Karpas-422 (cell line): ENCODE measurements around the gene MICAL3. TPM values are rescaled to one million over a fixed set of nuclear protein-coding genes. Genes with fewer than 3 reads are reported as not detected.
A peak's percentile ranks its signal among the peaks of the same experiment; 100 is the strongest.

ENCODE experiments used
- DNase-seq: peaks from one replicate; pipeline ENCODE4 v3.0.0-alpha.2; 2015
- H2AFZ ChIP-seq: fragments of 200-600 bp; sonication (generic); 2 replicates; pipeline ENCODE4 v1.6.1; 2014; ENCODE audit warnings: antibody characterized with exemption, low read length, mixed read lengths
- H3K27ac ChIP-seq: fragments of 200-600 bp; sonication (generic); 2 replicates; pipeline ENCODE4 v1.5.1; 2014; ENCODE audit warnings: mild to moderate bottlenecking, low read length, moderate library complexity
- H3K27me3 ChIP-seq: fragments of 200-600 bp; sonication (generic); 2 replicates; pipeline ENCODE4 v1.6.1; 2014; ENCODE audit warnings: low read length, mixed read lengths
- H3K36me3 ChIP-seq: fragments of 200-600 bp; sonication (generic); 2 replicates; pipeline ENCODE4 v1.6.1; 2014; ENCODE audit warnings: low read length, mixed read lengths; ENCODE audit not compliant: insufficient read depth
- H3K4me1 ChIP-seq: fragments of 200-600 bp; sonication (generic); 2 replicates; pipeline ENCODE4 v1.6.1; 2014; ENCODE audit warnings: mild to moderate bottlenecking, low read length, mixed read lengths
- H3K4me2 ChIP-seq: fragments of 200-600 bp; sonication (generic); 2 replicates; pipeline ENCODE4 v1.6.1; 2014; ENCODE audit warnings: low read length, low read depth, mild to moderate bottlenecking; ENCODE audit not compliant: poor library complexity, severe bottlenecking
- H3K4me3 ChIP-seq: fragments of 200-600 bp; sonication (generic); 2 replicates; pipeline ENCODE4 v1.5.1; 2014; ENCODE audit warnings: mild to moderate bottlenecking, antibody characterized with exemption, low read length, mixed read lengths
- H3K79me2 ChIP-seq: fragments of 200-600 bp; sonication (generic); 2 replicates; pipeline ENCODE4 v1.6.1; 2014; ENCODE audit warnings: mild to moderate bottlenecking, low read length, mixed read lengths
- H3K9ac ChIP-seq: fragments of 200-600 bp; sonication (generic); 2 replicates; pipeline ENCODE4 v1.6.0; 2014; ENCODE audit warnings: low read length
- H3K9me2 ChIP-seq: fragments of 200-600 bp; sonication (generic), shearing (Covaris generic); replicated peaks from 2 replicates; pipeline ENCODE4 v1.6.0; 2014; ENCODE audit warnings: mild to moderate bottlenecking, low read length, moderate library complexity; ENCODE audit not compliant: insufficient read depth
- H3K9me3 ChIP-seq: fragments of 300-700, 200-600 bp; sonication (generic); 2 replicates; pipeline ENCODE4 v1.6.1; 2014; ENCODE audit warnings: low read length, mixed read lengths
- H4K20me1 ChIP-seq: fragments of 200-600 bp; sonication (generic); 2 replicates; pipeline ENCODE4 v1.6.1; 2014; ENCODE audit warnings: mild to moderate bottlenecking, antibody characterized with exemption, low read length, low read depth; ENCODE audit not compliant: insufficient read depth
- total RNA-seq: library from RNA; depleted of rRNA; stranded (reverse); fragments of >200 nt; shearing (Covaris generic); gene quantifications from 2 replicates; pipeline ENCODE4 v1.2.3, GENCODE V29; 2014; ENCODE audit warnings: low replicate concordance

Gene MICAL3
- total RNA-seq, 1 experiment from 2014 or later = 54.9 TPM

GRCh38 chr22:17787241-17787640 is 237.1 kb downstream of the MICAL3 start:
- Histone ChIP-seq H3K27ac (no peak overlapping the region), H3K79me2 (no peaks in the 10 kb centered on the region), H3K4me1 (no peaks in the 10 kb centered on the region), H3K4me2 (no peak overlapping the region), H3K9me3 (no peaks in the 10 kb centered on the region), H3K4me3 (no peak overlapping the region), H3K36me3 (peaks cover 5% of the 10 kb centered on the region), H3K9me2 (no peaks in the 10 kb centered on the region), H4K20me1 (0 out of 2 replicates have a peak, but pooled peaks cover 7% of the 10 kb centered on the region), H3K27me3 (no peaks in the 10 kb centered on the region), H3K9ac (no peak overlapping the region), H2AFZ (no peak overlapping the region)
- DNase-seq = no peak

GRCh38 chr22:17786435-17787161 is 237.8 kb downstream of the MICAL3 start:
- H3K27me3 ChIP-seq = no peaks in the 10 kb centered on the region
- H3K9me2 ChIP-seq = no peaks in the 10 kb centered on the region
- H2AFZ ChIP-seq = no peak overlapping the region
- H3K4me1 ChIP-seq = peaks cover 5% of the 10 kb centered on the region
- H3K27ac ChIP-seq = no peak overlapping the region
- H3K4me3 ChIP-seq = no peak overlapping the region
- H3K36me3 ChIP-seq = peaks cover under 1% of the 10 kb centered on the region
- H3K9ac ChIP-seq = no peak overlapping the region
- no peaks in the 10 kb centered on the region for H3K9me3 ChIP-seq
- no peak overlapping the region for H3K4me2 ChIP-seq
- 0 out of 2 replicates have a peak, but pooled peaks cover 7% of the 10 kb centered on the region for H4K20me1 ChIP-seq
- no peaks in the 10 kb centered on the region for H3K79me2 ChIP-seq
- no peak for DNase-seq

GRCh38 chr22:17785185-17786184 is 238.9 kb downstream of the MICAL3 start:
- Histone ChIP-seq H3K4me3 (no peak overlapping the region), H2AFZ (no peak overlapping the region), H3K27ac (no peak overlapping the region), H3K79me2 (no peaks in the 10 kb centered on the region), H4K20me1 (0 out of 2 replicates have a peak, but pooled peaks cover 7% of the 10 kb centered on the region), H3K4me2 (no peak overlapping the region), H3K27me3 (no peaks in the 10 kb centered on the region), H3K4me1 (peaks cover 15% of the 10 kb centered on the region), H3K36me3 (no peaks in the 10 kb centered on the region), H3K9ac (no peak overlapping the region), H3K9me2 (no peaks in the 10 kb centered on the region), H3K9me3 (no peaks in the 10 kb centered on the region)
- DNase-seq = peak; percentile 91

- H3K79me2 ChIP-seq = no peaks in the 10 kb centered on the region
- no peaks in the 10 kb centered on the region for H3K27me3 ChIP-seq
- H2AFZ ChIP-seq = no peak overlapping the region
- H3K36me3 ChIP-seq = no peaks in the 10 kb centered on the region
- H4K20me1 ChIP-seq = 0 out of 2 replicates have a peak, but pooled peaks cover 7% of the 10 kb centered on the region
- no peak for DNase-seq
- H3K4me2 ChIP-seq = no peak overlapping the region
- no peak overlapping the region for H3K4me3 ChIP-seq
- no peaks in the 10 kb centered on the region for H3K9me3 ChIP-seq
- no peak overlapping the region for H3K9ac ChIP-seq
- H3K4me1 ChIP-seq = peaks cover 15% of the 10 kb centered on the region
- no peaks in the 10 kb centered on the region for H3K9me2 ChIP-seq
- no peak overlapping the region for H3K27ac ChIP-seq
Observed at GRCh38 chr22:17784776-17785175, 239.6 kb downstream of the MICAL3 start.

- Histone ChIP-seq H3K9me3 (no peaks in the 10 kb centered on the region), H3K4me1 (peaks cover 18% of the 10 kb centered on the region), H3K9ac (no peak overlapping the region), H3K27ac (no peak overlapping the region), H3K79me2 (peaks cover 3% of the 10 kb centered on the region), H3K4me2 (no peak overlapping the region), H3K27me3 (no peaks in the 10 kb centered on the region), H3K4me3 (no peak overlapping the region), H3K36me3 (no peaks in the 10 kb centered on the region), H2AFZ (no peak overlapping the region), H3K9me2 (no peaks in the 10 kb centered on the region), H4K20me1 (0 out of 2 replicates have a peak, but pooled peaks cover 7% of the 10 kb centered on the region)
- no peak for DNase-seq
Observed at GRCh38 chr22:17783773-17784480, 240.4 kb downstream of the MICAL3 start.

- no peak overlapping the region for H3K4me3 ChIP-seq
- H3K9me3 ChIP-seq = no peaks in the 10 kb centered on the region
- no peak overlapping the region for H3K9ac ChIP-seq
- no peaks in the 10 kb centered on the region for H3K27me3 ChIP-seq
- H3K36me3 ChIP-seq = no peaks in the 10 kb centered on the region
- H3K4me1 ChIP-seq = peaks cover 24% of the 10 kb centered on the region
- H3K9me2 ChIP-seq = no peaks in the 10 kb centered on the region
- H3K4me2 ChIP-seq = no peak overlapping the region
- peaks cover 9% of the 10 kb centered on the region for H3K79me2 ChIP-seq
- H4K20me1 ChIP-seq = 0 out of 2 replicates have a peak, but pooled peaks cover 7% of the 10 kb centered on the region
- H3K27ac ChIP-seq = no peak overlapping the region
- no peak overlapping the region for H2AFZ ChIP-seq
- no peak for DNase-seq
Observed at GRCh38 chr22:17783312-17783711, 241.0 kb downstream of the MICAL3 start.

GRCh38 chr22:17782621-17783020 is 241.7 kb downstream of the MICAL3 start:
- 0 out of 2 replicates have a peak, but pooled peaks cover 7% of the 10 kb centered on the region for H4K20me1 ChIP-seq
- DNase-seq = no peak
- peaks cover 16% of the 10 kb centered on the region for H3K79me2 ChIP-seq
- no peaks in the 10 kb centered on the region for H3K9me3 ChIP-seq
- H3K4me2 ChIP-seq = no peak overlapping the region
- H3K9me2 ChIP-seq = no peaks in the 10 kb centered on the region
- no peak overlapping the region for H2AFZ ChIP-seq
- peaks cover 29% of the 10 kb centered on the region for H3K4me1 ChIP-seq
- no peaks in the 10 kb centered on the region for H3K27me3 ChIP-seq
- no peak overlapping the region for H3K27ac ChIP-seq
- no peak overlapping the region for H3K9ac ChIP-seq
- no peaks in the 10 kb centered on the region for H3K36me3 ChIP-seq
- H3K4me3 ChIP-seq = no peak overlapping the region
